ENCODE measurements around the gene CACNA2D3. TPM values are rescaled to one million over a fixed set of nuclear protein-coding genes. Genes with fewer than 3 reads are reported as not detected.

CACNA2D3 gene
- total RNA-seq, 1 donor from 2014 or later: 0.70 TPM

- Histone ChIP-seq H4K20me1 (ENCODE audit: insufficient read depth, low read length) (no peaks in the 10 kb centered on the region), H3K4me1 (ENCODE audit: insufficient read depth, low read length) (no peaks in the 10 kb centered on the region), H3K9me3 (ENCODE audit: insufficient read depth, low read depth, low read length) (no peaks in the 10 kb centered on the region), H3K79me2 (ENCODE audit: insufficient read depth, low read length) (no peaks in the 10 kb centered on the region), H2AFZ (ENCODE audit: low read depth, low read length) (no peak overlapping the region), H3K4me3 (ENCODE audit: insufficient read depth, low read depth, low read length) (no peak overlapping the region), H3K27me3 (ENCODE audit: insufficient read depth, low read length) (no peaks in the 10 kb centered on the region), H3K27ac (ENCODE audit: low read depth, low read length) (no peak overlapping the region), H3K9ac (ENCODE audit: low read length) (no peak overlapping the region), H3K4me2 (ENCODE audit: low read length) (no peak overlapping the region), H3K36me3 (ENCODE audit: insufficient read depth, low read length) (no peaks in the 10 kb centered on the region)
- Mint-ChIP-seq H3K9me3 (ENCODE audit: unreplicated experiment) (peaks cover 4% of the 10 kb centered on the region), H3K27ac (ENCODE audit: unreplicated experiment) (no peak overlapping the region), H3K27me3 (ENCODE audit: low read depth, unreplicated experiment) (peaks cover 10% of the 10 kb centered on the region), H3K4me3 (ENCODE audit: unreplicated experiment) (no peak overlapping the region), H3K4me1 (ENCODE audit: low read depth, unreplicated experiment) (no peaks in the 10 kb centered on the region), H3K36me3 (ENCODE audit: low read depth, unreplicated experiment) (no peaks in the 10 kb centered on the region)
- no peak for TF ChIP-seq EZH2 (IDR thresholded peaks at IDR 0.05; ENCODE audit: insufficient read depth, low read length)
- TF ChIP-seq CTCF (IDR thresholded peaks at IDR 0.05; ENCODE audit: insufficient read depth, low read depth, low read length): no peak
- FAIRE-seq (no peak), DNase-seq (ENCODE audit: low read depth) (no peak)
Observed at GRCh38 chr3:54659347-54659746, 537.0 kb downstream of the CACNA2D3 start.

GRCh38 chr3:54660714-54661132 lies 538.4 kb downstream of the CACNA2D3 start:
- Histone ChIP-seq H4K20me1 (ENCODE audit: insufficient read depth, low read length) (no peaks in the 10 kb centered on the region), H2AFZ (ENCODE audit: low read depth, low read length) (no peak overlapping the region), H3K27ac (ENCODE audit: low read depth, low read length) (no peak overlapping the region), H3K9ac (ENCODE audit: low read length) (no peak overlapping the region), H3K9me3 (ENCODE audit: insufficient read depth, low read depth, low read length) (no peaks in the 10 kb centered on the region), H3K27me3 (ENCODE audit: insufficient read depth, low read length) (no peaks in the 10 kb centered on the region), H3K36me3 (ENCODE audit: insufficient read depth, low read length) (no peaks in the 10 kb centered on the region), H3K4me2 (ENCODE audit: low read length) (no peak overlapping the region), H3K4me1 (ENCODE audit: insufficient read depth, low read length) (no peaks in the 10 kb centered on the region), H3K4me3 (ENCODE audit: insufficient read depth, low read depth, low read length) (no peak overlapping the region), H3K79me2 (ENCODE audit: insufficient read depth, low read length) (no peaks in the 10 kb centered on the region)
- H3K4me3 Mint-ChIP-seq (ENCODE audit: unreplicated experiment): no peak overlapping the region
- peaks cover 10% of the 10 kb centered on the region for H3K27me3 Mint-ChIP-seq (ENCODE audit: low read depth, unreplicated experiment)
- no peaks in the 10 kb centered on the region for H3K36me3 Mint-ChIP-seq (ENCODE audit: low read depth, unreplicated experiment)
- H3K4me1 Mint-ChIP-seq (ENCODE audit: low read depth, unreplicated experiment): no peaks in the 10 kb centered on the region
- FAIRE-seq (no peak), DNase-seq (ENCODE audit: low read depth) (no peak)
- peaks cover 4% of the 10 kb centered on the region for H3K9me3 Mint-ChIP-seq (ENCODE audit: unreplicated experiment)
- TF ChIP-seq EZH2 (IDR thresholded peaks at IDR 0.05; ENCODE audit: insufficient read depth, low read length) (no peak), CTCF (IDR thresholded peaks at IDR 0.05; ENCODE audit: insufficient read depth, low read depth, low read length) (no peak)
- no peak overlapping the region for H3K27ac Mint-ChIP-seq (ENCODE audit: unreplicated experiment)

- Mint-ChIP-seq H3K27me3 (ENCODE audit: low read depth, unreplicated experiment) (peaks cover 7% of the 10 kb centered on the region), H3K9me3 (ENCODE audit: unreplicated experiment) (peaks cover 4% of the 10 kb centered on the region), H3K4me1 (ENCODE audit: low read depth, unreplicated experiment) (no peaks in the 10 kb centered on the region), H3K4me3 (ENCODE audit: unreplicated experiment) (no peak overlapping the region), H3K36me3 (ENCODE audit: low read depth, unreplicated experiment) (no peaks in the 10 kb centered on the region), H3K27ac (ENCODE audit: unreplicated experiment) (no peak overlapping the region)
- Histone ChIP-seq H3K79me2 (ENCODE audit: insufficient read depth, low read length) (no peaks in the 10 kb centered on the region), H3K4me3 (ENCODE audit: insufficient read depth, low read depth, low read length) (no peak overlapping the region), H3K36me3 (ENCODE audit: insufficient read depth, low read length) (no peaks in the 10 kb centered on the region), H3K27me3 (ENCODE audit: insufficient read depth, low read length) (no peaks in the 10 kb centered on the region), H3K27ac (ENCODE audit: low read depth, low read length) (no peak overlapping the region), H3K9me3 (ENCODE audit: insufficient read depth, low read depth, low read length) (no peaks in the 10 kb centered on the region), H3K4me2 (ENCODE audit: low read length) (no peak overlapping the region), H4K20me1 (ENCODE audit: insufficient read depth, low read length) (no peaks in the 10 kb centered on the region), H2AFZ (ENCODE audit: low read depth, low read length) (no peak overlapping the region), H3K4me1 (ENCODE audit: insufficient read depth, low read length) (no peaks in the 10 kb centered on the region), H3K9ac (ENCODE audit: low read length) (no peak overlapping the region)
- no peak for TF ChIP-seq CTCF (IDR thresholded peaks at IDR 0.05; ENCODE audit: insufficient read depth, low read depth, low read length)
- no peak for DNase-seq (ENCODE audit: low read depth)
- no peak for FAIRE-seq
Observed at GRCh38 chr3:54661151-54661550, 538.8 kb downstream of the CACNA2D3 start.
